Smooth muscle cell (in vitro differentiated cells): Measurements from ENCODE around the gene NAT10. TPM values are rescaled to one million over a fixed set of nuclear protein-coding genes. Genes with fewer than 3 reads are reported as not detected.

Experiments
- DNase-seq: peaks from one replicate; lab custom pipeline; 2025; ENCODE audit not compliant: unreplicated experiment; lab: John Stamatoyannopoulos, UW
- H2AFZ ChIP-seq: fragments of 200-600 bp; sonication (generic); 2 replicates; pipeline ENCODE4 v1.6.0; 2016; ENCODE audit warnings: antibody characterized with exemption, low read depth, mild to moderate bottlenecking
- H3F3A ChIP-seq: fragments of 200-600 bp; sonication (generic); 2 replicates; pipeline ENCODE4 v1.6.0; 2017; ENCODE audit warnings: antibody characterized with exemption, low read depth
- H3K27ac ChIP-seq: fragments of 200-600 bp; sonication (generic); 2 replicates; pipeline ENCODE4 v1.5.1; 2016; ENCODE audit warnings: low read depth, mild to moderate bottlenecking
- H3K27me3 ChIP-seq: fragments of 200-600 bp; sonication (generic); 2 replicates; pipeline ENCODE4 v1.6.1; 2016; ENCODE audit warnings: low read depth, mild to moderate bottlenecking
- H3K36me3 ChIP-seq: fragments of 200-600 bp; sonication (generic); 2 replicates; pipeline ENCODE4 v1.5.1; 2016; ENCODE audit warnings: low read depth
- H3K4me1 ChIP-seq: fragments of 200-600 bp; sonication (generic); 2 replicates; pipeline ENCODE4 v1.5.1; 2016; ENCODE audit warnings: low read depth
- H3K4me2 ChIP-seq: fragments of 200-600 bp; sonication (generic); 2 replicates; pipeline ENCODE4 v1.6.0; 2016; ENCODE audit warnings: mild to moderate bottlenecking
- H3K4me3 ChIP-seq: fragments of 200-600 bp; sonication (generic); 2 replicates; pipeline ENCODE4 v1.5.1; 2016; ENCODE audit warnings: mild to moderate bottlenecking
- H3K79me2 ChIP-seq: fragments of 200-600 bp; sonication (generic); 2 replicates; pipeline ENCODE4 v1.6.0; 2016; ENCODE audit warnings: low read depth, mild to moderate bottlenecking
- H3K9ac ChIP-seq: fragments of 200-600 bp; sonication (generic); 2 replicates; pipeline ENCODE4 v1.6.0; 2016; ENCODE audit warnings: low read depth
- H3K9me3 ChIP-seq: fragments of 200-600 bp; sonication (generic); replicated peaks from 2 replicates; pipeline ENCODE4 v1.5.1; 2016; ENCODE audit warnings: low read depth
- H4K20me1 ChIP-seq: fragments of 200-600 bp; sonication (generic); 2 replicates; pipeline ENCODE4 v1.6.0; 2016; ENCODE audit warnings: low read depth
- CTCF ChIP-seq: fragments of 200-600 bp; sonication (generic); IDR thresholded peaks from 2 replicates; pipeline ENCODE4 v1.5.1; 2017; ENCODE audit warnings: borderline replicate concordance, mild to moderate bottlenecking, antibody characterized with exemption; ENCODE audit not compliant: insufficient read depth, poor library complexity, severe bottlenecking
- WGBS: methylation state at CpG from one replicate; pipeline ENCODE4 v1.1.7; 2016; ENCODE audit warnings: low lambda C conversion rate; 5-methylcytosine and 5-hydroxymethylcytosine counted together
- polyA plus RNA-seq: library from polyadenylated mRNA; unstranded; fragments of >200 nt; fragmentation: Nextera tagmentation; extraction: Ambion mirVana; gene quantifications from 2 replicates; pipeline ENCODE4 v1.2.1, GENCODE V29; 2016
- total RNA-seq: library from RNA; depleted of rRNA; stranded (reverse); fragments of >200 nt; gene quantifications from 2 replicates; pipeline ENCODE4 v1.2.3, GENCODE V29; 2014

The NAT10 gene
- total and polyA plus RNA-seq, 2 experiments from 2014 or later, result 16.4 to 20.9 TPM

DNA sequence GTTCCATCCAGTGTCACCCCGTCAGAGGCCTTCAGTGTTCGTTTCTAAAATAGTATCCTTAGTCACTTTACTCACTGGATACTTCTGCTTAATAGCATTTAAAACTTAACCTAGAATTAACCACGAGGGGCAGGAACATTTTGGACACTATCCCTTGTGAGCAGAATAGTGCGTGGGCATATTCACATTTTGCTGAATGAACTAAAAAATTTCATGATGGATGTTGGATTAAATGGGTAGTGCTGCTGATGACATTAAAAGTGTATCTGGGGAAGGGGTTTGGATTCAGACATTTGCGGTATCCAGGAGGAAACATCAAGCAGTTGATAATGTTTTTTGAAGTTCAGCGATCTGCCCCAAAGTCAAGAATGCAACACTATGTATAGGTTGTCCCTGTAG, 750 bp upstream of the NAT10 start:
- Histone ChIP-seq H3K27me3 (no peaks in the 10 kb centered on the region), H3K79me2 (peaks cover 27% of the 10 kb centered on the region), H2AFZ (no peak overlapping the region), H3F3A (peaks cover 38% of the 10 kb centered on the region), H4K20me1 (no peaks in the 10 kb centered on the region), H3K9ac (peak overlapping the region; percentile 86), H3K27ac (peak overlapping the region; percentile 85), H3K9me3 (no peaks in the 10 kb centered on the region), H3K36me3 (peaks cover 11% of the 10 kb centered on the region), H3K4me1 (peaks cover 10% of the 10 kb centered on the region), H3K4me2 (peak overlapping the region; percentile 96), H3K4me3 (peak overlapping the region; percentile 88)
- 29% methylated on average over 6 of the region's 6 CpGs for WGBS
- no peak for TF ChIP-seq CTCF
- DNase-seq, result no peak

DNA sequence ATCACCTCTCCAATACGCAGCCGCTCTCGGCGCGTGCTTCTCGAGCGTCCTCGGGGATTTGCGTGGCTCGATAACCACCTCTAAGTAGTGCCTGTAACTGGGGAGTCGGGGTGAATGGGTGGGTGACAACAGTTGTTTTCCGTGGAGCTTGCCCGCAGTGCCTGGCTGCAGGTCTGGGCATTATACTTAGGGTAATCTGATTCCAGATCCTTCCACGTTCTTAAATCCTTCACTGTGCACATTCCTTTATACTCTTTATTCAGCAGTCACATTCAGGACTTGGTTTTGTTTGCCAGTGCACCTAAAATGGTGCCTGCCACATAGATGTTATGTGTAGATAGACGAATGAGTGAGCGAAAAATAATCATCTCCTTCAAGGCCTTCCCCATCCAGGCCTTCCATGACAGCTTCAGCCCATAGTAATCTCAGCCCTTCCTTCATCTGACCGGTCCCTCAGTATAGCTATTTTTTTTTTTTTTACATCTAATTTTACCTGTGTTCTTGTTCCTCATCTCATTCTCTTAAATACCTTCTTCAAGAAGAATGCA, 602 bp downstream of the NAT10 start:
- Histone ChIP-seq H4K20me1 (no peaks in the 10 kb centered on the region), H3K9ac (peak overlapping the region; percentile 86), H3K4me2 (peak overlapping the region; percentile 96), H2AFZ (peak overlapping the region; percentile 9), H3K36me3 (peaks cover 12% of the 10 kb centered on the region), H3K9me3 (no peaks in the 10 kb centered on the region), H3K4me1 (peaks cover 10% of the 10 kb centered on the region), H3K27me3 (no peaks in the 10 kb centered on the region), H3F3A (peaks cover 28% of the 10 kb centered on the region), H3K79me2 (peaks cover 32% of the 10 kb centered on the region), H3K27ac (peak overlapping the region; percentile 85), H3K4me3 (peak overlapping the region; percentile 88)
- WGBS, result 4% methylated on average over 17 of the region's 17 CpGs
- TF ChIP-seq CTCF, result no peak
- DNase-seq, result no peak

DNA sequence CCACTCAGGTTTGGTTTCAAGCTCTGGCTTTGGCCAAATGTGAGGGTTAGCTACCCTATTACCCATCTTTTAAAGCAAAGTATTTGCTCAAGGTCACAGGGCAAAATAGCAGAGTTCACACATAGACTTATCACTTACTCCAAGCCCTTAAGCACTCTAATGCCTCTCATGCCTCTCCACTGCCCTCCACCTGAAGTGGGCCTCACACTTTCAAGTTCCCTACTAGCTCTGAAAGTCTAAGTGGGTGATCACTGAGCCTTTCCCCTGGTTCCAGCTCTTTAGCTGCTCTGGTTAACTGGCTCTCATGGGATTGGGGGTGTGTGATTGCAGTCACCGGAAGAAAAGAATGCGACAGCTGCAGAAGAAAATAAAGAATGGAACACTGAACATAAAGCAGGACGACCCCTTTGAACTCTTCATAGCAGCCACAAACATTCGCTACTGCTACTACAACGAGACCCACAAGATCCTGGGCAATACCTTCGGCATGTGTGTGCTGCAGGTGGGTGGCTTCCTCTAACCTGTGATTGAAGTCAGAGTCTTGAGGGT, 6.4 kb downstream of the NAT10 start:
- Histone ChIP-seq H3K9me3 (no peaks in the 10 kb centered on the region), H3K4me2 (no peak overlapping the region), H3K4me3 (no peak overlapping the region), H4K20me1 (no peaks in the 10 kb centered on the region), H3K27ac (no peak overlapping the region), H3K9ac (no peak overlapping the region), H3K79me2 (peaks cover 22% of the 10 kb centered on the region), H3K36me3 (peaks cover 28% of the 10 kb centered on the region), H2AFZ (no peak overlapping the region), H3K4me1 (no peaks in the 10 kb centered on the region), H3F3A (no peaks in the 10 kb centered on the region), H3K27me3 (no peaks in the 10 kb centered on the region)
- no peak for TF ChIP-seq CTCF
- DNase-seq, result no peak
- WGBS, result 99% methylated on average over 6 of the region's 6 CpGs

GRCh38 chr11:34114014-34114413, 8.6 kb downstream of the NAT10 start:
- Histone ChIP-seq H3K4me3 (no peak overlapping the region), H3K4me1 (no peaks in the 10 kb centered on the region), H3K27me3 (no peaks in the 10 kb centered on the region), H2AFZ (no peak overlapping the region), H3K4me2 (no peak overlapping the region), H3K9ac (no peak overlapping the region), H3F3A (no peaks in the 10 kb centered on the region), H3K36me3 (peaks cover 36% of the 10 kb centered on the region), H3K79me2 (peaks cover 6% of the 10 kb centered on the region), H3K27ac (no peak overlapping the region), H3K9me3 (no peaks in the 10 kb centered on the region), H4K20me1 (no peaks in the 10 kb centered on the region)
- no peak for DNase-seq
- WGBS, result 96% methylated on average over 2 of the region's 2 CpGs
- no peak for TF ChIP-seq CTCF
